GM21786 (cell line): ENCODE measurements around the gene MAD1L1.

Experiments
- ATAC-seq: cut with Tn5 transposase; IDR thresholded peaks from one replicate; pipeline ENCODE4 v1.9.1; 2021; ENCODE audit not compliant: unreplicated experiment

MAD1L1 gene

GRCh38 chr7:2120841-2121830 lies 111.6 kb downstream of the MAD1L1 start:
- no peak for ATAC-seq

GRCh38 chr7:2120251-2120660 lies 112.5 kb downstream of the MAD1L1 start:
- ATAC-seq: no peak

- no peak for ATAC-seq
Measured at GRCh38 chr7:2118630-2119190, 114.0 kb downstream of the MAD1L1 start.

DNA sequence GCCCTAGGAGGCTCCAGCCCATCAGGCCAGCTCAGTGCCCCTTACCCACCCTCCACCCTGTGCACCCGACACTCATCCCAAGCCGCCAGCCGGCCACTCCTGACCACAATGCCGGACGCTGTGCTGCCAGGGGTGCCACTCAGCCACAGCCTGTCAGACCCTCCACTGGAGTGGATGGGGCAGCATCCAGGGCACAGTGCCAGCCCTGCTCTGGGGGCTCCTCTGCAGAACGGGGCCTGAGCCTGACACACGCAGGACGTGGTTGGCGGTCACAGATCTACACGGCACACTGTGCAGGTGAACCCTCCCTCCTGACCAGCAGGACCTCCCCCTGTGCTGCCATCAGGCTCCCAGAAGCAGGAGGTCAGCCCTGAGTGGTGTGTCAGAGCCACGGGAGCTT lies 114.7 kb downstream of the MAD1L1 start:
- ATAC-seq: no peak

GRCh38 chr7:2117646-2118045 lies 115.1 kb downstream of the MAD1L1 start:
- no peak for ATAC-seq

DNA sequence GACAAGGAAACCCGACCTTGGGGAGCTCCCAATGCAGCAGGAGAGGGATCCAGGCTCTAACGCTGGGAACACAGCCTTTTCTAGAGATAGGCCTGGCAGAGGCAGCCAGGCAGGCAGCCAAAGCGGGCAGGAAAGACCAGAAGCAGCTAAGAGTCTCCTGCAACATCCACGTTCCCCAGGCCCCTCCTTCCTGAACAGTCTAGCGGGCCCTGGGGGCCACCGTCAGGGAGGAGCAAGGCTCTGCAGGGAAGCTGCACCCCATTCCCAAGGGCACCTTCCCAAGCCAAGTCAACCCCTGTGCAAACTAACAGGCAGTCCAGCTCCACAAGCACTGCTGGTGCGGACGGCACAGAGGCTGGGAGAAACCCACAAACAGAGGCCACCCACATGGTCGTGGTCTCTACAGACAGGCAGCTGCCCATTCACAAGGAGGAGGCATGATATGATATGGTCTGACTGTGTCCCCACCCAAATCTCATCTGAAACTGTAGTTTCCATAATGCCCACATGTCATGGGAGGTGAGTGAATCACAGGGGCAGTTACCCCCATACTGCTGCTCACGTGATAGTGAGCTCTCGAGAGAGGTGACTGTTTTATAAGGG lies 115.7 kb downstream of the MAD1L1 start:
- no peak for ATAC-seq

DNA sequence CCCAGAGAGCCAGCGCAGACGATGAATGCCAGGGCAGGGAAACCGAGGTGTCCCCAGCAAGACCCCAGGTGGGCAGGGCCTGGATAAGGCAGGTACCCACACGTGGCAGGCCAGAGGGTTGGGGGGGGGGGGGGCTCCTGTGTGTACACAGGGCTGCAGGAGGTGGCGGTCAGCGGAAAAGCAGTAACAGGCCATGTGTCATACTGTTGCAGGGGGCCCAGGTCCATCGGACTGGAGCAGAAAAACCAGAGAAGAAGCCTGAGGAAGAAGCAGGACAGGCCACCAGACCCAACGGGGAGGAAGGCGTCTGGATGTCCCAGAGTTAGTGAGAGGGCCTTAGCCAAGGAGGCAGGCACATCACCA lies 116.3 kb downstream of the MAD1L1 start:
- no peak for ATAC-seq

DNA sequence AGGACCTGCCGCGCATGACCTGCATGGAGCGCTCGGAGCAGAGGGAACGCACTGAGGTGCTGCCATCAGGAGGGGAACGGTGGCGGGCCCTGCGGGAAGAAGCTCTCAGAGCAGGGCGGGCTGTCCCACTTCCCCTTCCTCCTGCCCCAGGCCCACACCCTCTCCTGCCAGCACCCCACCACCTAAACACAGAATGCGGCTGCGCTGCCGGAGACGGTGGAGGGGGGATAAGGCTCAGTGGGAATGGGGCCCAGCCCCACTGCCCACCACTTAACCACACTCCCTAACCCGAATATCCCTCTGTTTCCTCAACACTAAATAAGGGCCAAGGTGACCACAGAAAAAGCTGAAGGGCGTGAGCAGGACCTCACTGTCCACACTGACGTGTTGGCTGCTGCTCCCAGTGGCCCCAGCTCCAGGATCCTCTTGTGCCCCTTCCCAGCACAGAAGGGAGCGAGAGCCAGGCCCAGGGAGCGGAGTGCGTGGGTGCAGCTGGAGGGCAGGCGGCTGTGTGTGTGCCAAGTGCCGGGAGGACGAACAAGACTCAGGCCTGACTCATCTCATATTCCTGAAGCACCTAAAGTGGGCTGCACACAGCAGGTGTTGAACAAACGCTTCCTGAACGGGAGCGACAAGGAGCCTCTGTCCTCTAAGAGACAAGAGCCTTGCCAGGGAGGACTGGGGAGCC lies 116.8 kb downstream of the MAD1L1 start:
- ATAC-seq: no peak

GRCh38 chr7:2114926-2115759 lies 117.6 kb downstream of the MAD1L1 start:
- ATAC-seq: no peak

DNA sequence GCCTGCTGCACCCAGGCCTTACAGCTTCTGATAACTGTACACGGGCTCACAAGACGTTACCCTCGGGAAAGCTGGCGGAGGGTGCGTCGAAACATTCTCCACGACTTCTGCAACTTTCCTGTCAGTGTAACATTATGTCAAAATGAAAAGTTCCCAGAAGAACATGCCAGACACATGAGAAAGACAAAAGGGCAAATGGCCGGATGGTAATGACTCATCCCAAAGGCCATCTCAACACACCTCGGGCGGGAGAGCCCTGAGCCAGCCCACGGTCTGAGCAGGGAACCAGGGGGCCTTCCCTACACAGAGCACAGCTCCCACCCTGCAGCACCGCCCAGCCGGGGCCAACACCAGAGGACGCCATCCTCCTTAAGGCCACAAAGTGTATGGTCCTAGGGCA lies 118.7 kb downstream of the MAD1L1 start:
- no peak for ATAC-seq

DNA sequence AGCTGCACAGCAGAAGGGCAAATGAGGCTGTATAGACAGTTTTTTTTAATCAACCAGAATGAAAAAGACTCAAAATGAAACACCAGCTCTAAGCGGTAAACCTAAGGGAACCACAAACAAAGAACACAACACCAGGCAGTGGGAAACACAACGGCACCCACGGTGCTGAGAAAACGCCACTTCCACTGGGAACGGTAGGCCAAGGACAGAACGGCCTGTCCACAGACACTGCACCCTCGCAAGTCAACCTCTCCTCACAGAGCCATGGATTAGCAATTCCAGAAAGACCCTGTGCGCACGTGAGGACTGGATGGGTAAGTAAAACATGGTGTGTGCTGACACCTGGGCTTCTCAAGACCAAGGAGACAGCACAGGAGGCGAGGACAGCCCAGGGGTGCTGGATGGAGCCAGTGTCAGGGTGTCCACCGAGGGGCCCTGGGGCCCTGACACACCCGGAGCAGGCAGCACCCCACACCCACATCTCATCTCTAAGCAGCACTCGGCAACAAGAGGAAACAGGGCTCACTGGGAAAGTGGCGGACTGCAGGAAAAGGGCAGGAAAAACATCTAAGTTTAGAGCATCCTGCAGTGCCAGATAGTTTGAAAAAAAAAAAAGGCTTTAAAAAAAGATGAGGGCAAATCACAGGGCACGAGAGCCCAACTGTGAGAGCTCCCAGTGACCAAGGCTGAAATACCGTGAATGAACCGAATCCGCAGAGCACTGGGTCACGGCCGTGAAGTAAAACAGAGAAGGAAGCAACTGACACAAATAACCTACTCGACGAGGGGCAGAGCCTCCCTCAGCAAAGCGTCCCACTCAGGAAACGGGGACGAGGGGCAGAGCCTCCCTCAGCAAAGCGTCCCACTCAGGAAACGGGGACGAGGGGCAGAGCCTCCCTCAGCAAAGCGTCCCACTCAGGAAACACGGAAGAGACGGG lies 120.2 kb downstream of the MAD1L1 start:
- no peak for ATAC-seq

DNA sequence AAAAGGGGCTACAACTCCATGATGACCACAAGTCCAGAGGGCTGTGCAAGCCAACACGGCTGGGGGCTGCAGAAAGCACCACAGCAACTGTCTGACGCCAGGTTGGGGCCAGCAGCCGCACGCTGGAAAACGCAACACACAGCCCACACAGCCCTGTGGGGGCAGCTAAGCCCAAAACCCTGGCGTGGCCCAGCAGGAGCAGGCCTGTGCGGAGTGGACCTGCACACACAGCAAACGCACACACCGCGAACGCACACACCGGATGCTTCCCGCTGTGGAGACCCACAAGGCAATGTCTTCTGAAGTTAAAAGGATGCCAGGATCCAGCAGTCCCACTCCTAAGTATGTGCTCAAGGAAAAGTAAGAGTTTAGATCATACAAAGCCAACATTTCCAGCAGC lies 121.2 kb downstream of the MAD1L1 start:
- no peak for ATAC-seq

GRCh38 chr7:2110610-2111396 lies 121.9 kb downstream of the MAD1L1 start:
- no peak for ATAC-seq

DNA sequence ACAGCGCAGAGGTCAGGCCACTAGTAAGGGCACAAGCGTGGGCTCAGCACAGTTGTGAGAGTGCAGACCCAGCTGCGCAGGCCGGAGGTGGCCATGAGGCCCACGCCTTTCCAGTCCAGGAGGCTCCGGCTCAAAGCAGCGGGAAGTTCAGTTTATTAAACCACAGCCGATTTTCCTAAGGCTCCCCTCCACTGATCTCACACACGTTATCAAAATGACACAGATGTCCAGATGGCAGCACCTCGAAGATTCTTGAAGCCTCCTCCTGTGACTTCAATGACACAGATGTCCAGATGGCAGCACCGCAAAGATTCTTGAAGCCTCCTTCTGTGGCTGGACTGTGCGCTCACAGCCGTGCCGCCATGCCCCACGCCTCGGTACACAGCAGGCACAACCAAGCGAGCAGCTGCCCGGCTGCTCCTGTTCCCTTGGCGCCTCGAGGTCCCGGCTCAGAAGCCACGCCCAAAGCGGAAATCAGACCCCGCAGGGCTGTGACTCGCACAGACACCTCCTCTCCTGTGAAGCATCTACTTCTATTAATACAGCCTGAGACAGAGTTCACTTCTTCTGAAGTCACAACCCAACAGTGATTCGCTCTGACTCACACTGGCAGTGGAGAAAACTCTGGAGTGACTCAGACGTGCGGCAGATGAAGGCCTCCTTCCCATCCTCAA lies 122.7 kb downstream of the MAD1L1 start:
- ATAC-seq: no peak

- ATAC-seq: no peak
Measured at GRCh38 chr7:2109251-2109872, 123.4 kb downstream of the MAD1L1 start.

DNA sequence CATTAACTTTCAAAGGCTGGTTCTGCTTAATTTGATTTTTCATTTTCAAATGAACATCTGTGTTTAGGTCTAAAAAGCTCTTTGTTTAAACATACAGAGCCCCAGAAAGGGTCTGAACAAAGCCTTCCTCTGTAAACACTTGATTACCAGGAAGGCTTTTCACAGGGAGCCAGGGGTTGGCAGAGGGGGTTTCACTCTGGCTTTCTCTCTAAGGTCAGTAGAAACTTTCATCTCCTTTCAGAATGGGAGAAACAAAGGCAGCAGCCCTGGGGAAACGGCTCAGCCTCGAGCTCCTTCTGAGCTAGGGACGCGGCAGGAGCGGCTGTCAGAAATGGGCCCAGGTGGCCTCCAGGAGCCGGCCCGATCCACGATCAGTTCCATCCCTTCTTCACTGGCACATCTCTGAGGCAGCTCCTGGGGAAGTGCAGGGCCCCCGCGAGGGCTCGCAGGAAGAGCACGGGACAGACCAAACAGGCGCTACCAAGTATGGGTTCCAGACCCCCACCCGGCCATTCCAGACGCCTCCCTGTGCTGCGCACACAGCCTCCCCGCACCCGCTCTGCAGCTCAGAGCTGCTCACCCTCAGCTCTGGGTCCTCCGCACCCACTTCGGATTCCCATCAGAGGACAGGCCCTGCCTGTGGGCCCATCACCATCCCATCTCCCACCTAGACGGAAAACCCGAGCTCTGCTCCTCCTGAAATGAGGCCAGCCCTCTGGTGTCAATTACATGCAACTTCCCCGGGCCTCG lies 124.1 kb downstream of the MAD1L1 start:
- ATAC-seq: no peak

GRCh38 chr7:2108071-2108455 lies 124.7 kb downstream of the MAD1L1 start:
- no peak for ATAC-seq
